ENCODE measurements around the gene NAP1L4. TPM values are rescaled to one million over a fixed set of nuclear protein-coding genes. Genes with fewer than 3 reads are reported as not detected.
A peak's percentile ranks its signal among the peaks of the same experiment; 100 is the strongest.

The NAP1L4 gene
- total and polyA plus RNA-seq, 3 experiments from 2014 or later: 163 to 280 (median 273) TPM

DNA sequence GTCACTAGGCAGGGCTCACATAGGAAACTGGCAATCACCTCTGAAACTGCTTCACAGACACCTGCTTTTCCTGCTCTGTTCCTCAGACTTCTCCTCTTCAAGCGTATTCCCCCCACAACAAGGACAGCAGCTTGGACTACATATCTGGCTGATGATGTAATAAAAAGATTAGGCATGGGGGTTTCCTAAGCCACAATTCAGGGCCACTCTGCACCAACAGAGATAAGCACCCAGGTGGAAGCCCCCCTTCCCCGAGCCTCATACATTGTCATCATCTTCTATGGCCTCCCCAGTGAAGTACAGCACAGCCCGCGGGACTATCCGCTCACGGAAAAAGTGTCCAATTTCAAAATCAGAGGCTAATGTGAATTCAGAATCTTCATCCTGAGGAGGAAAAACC is 37.9 kb downstream of the NAP1L4 start:
- H3K36me3 ChIP-seq (ENCODE audit: insufficient read depth, low read length): peaks cover 90% of the 10 kb centered on the region
- POLR2A ChIA-PET: interaction anchor here (1.4 kb wide), 1 partner anchor 8 kb away, joined by 3 read pairs; no protein-coding TSS in a partner anchor
- Mint-ChIP-seq H3K36me3 (peaks cover 7 to 97% (median 34%) of the 10 kb centered on the region in 3 donors), H3K27me3 (peaks cover 0 to 1% of the 10 kb centered on the region in 2 donors), H3K4me3 (no peak overlapping the region), H3K9me3 (no peaks in the 10 kb centered on the region), H3K4me1 (peaks cover 15 to 39% (median 19%) of the 10 kb centered on the region in 3 donors), H3K27ac (peak overlapping the region in 3 of 8 donors; percentile 6 to 43 (median 41))
- DNase-seq: no peak
- H3K27ac ChIP-seq (ENCODE audit: low read depth, low read length): no peak overlapping the region
- H3K4me3 ChIP-seq (ENCODE audit: low read length): no peak overlapping the region
- CTCF ChIA-PET: no interaction called here
- no peaks in the 10 kb centered on the region for H3K27me3 ChIP-seq (ENCODE audit: insufficient read depth, low read length, poor library complexity, severe bottlenecking)
- no peaks in the 10 kb centered on the region for H3K4me1 ChIP-seq (ENCODE audit: insufficient read depth, low read length)
- no peaks in the 10 kb centered on the region for H3K9me3 ChIP-seq (ENCODE audit: low read length)

DNA sequence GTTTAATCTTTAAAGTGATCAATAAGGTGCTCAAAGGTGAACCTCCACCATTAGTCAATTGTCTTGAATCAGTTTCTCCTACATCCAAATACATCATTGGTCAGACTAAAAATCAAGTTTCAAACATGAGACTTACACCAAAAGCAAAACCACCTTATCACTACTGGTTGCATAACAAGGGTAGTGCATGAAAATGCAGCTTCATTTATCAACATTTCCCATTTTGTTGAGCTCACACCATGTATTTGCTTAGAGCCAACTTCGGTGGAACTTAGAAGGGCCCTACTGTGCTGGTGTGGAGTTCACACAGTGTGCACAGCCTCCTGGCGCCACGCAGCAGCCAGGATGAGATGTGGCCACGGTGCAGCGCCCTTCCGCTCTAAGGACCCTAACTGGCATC is 39.8 kb downstream of the NAP1L4 start:
- Histone ChIP-seq H3K4me1 (ENCODE audit: insufficient read depth, low read length) (no peaks in the 10 kb centered on the region), H3K27ac (ENCODE audit: low read depth, low read length) (no peak overlapping the region), H3K4me3 (ENCODE audit: low read length) (no peak overlapping the region), H3K27me3 (ENCODE audit: insufficient read depth, low read length, poor library complexity, severe bottlenecking) (no peaks in the 10 kb centered on the region), H3K9me3 (ENCODE audit: low read length) (no peaks in the 10 kb centered on the region), H3K36me3 (ENCODE audit: insufficient read depth, low read length) (peaks cover 92% of the 10 kb centered on the region)
- Mint-ChIP-seq H3K9me3 (no peaks in the 10 kb centered on the region), H3K36me3 (peaks cover 3 to 98% (median 36%) of the 10 kb centered on the region in 3 donors), H3K4me3 (no peak overlapping the region), H3K27ac (peak overlapping the region in 1 of 8 donors; percentile 42), H3K27me3 (peaks cover 0 to 1% of the 10 kb centered on the region in 2 donors), H3K4me1 (peaks cover 18 to 56% (median 27%) of the 10 kb centered on the region in 3 donors)
- ChIA-PET POLR2A (no interaction called here), CTCF (interaction anchor here (1.3 kb wide), 1 partner anchor 65 kb away, joined by 3 read pairs; no protein-coding TSS in a partner anchor)
- no peak for DNase-seq

DNA sequence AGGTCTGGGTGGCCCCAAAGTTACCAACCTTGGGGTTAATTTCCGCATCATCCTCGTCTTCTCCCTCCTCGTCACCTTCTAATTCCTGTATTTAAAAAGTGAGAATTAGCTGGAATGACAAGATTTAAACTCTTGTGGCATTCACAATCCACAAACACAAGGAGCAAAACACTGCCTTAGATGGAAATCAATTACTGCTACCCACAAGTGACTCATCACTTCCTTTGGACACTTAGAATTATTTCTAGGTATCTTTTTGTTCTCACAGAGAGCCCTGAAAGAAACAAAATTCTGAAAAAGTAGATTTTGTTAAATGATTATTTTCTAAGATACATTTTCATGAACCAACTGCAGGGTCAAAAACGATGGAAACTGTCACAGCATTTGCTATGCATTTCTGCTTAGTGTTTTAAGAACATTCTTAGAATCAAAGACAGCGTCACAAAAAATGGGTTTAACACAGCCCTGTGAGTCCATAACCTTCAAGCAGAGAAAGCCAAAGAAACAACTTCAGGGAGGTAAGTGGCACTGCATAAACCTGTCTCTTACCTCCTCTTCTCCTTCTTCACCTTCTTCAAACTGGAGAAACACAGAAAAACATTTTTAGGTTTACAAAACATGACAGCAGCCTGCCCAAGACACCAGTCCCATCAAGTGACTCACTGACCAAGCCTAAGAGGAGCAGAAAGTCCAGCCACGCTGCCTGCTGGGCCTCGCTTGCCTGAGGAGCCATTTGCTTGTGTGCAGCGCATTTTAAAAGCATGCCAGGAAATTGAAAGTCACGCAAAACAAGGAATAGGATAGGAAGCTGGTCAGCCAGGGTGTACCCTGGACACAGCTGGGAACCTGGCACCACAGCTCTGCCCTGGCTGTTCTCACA is 40.7 kb downstream of the NAP1L4 start:
- Mint-ChIP-seq H3K27me3 (peaks cover 0 to 1% of the 10 kb centered on the region in 2 donors), H3K4me1 (peaks cover 22 to 64% (median 36%) of the 10 kb centered on the region in 3 donors), H3K4me3 (peak overlapping the region in 1 of 7 donors; percentile 10), H3K36me3 (peaks cover 3 to 98% (median 34%) of the 10 kb centered on the region in 3 donors), H3K9me3 (no peaks in the 10 kb centered on the region), H3K27ac (peak overlapping the region in 7 of 8 donors; percentile 41 to 86 (median 68))
- ChIA-PET POLR2A (no interaction called here), CTCF (no interaction called here)
- Histone ChIP-seq H3K36me3 (ENCODE audit: insufficient read depth, low read length) (peaks cover 86% of the 10 kb centered on the region), H3K27me3 (ENCODE audit: insufficient read depth, low read length, poor library complexity, severe bottlenecking) (no peaks in the 10 kb centered on the region), H3K4me3 (ENCODE audit: low read length) (no peak overlapping the region), H3K27ac (ENCODE audit: low read depth, low read length) (no peak overlapping the region), H3K4me1 (ENCODE audit: insufficient read depth, low read length) (peaks cover 4% of the 10 kb centered on the region), H3K9me3 (ENCODE audit: low read length) (no peaks in the 10 kb centered on the region)
- DNase-seq: no peak

DNA sequence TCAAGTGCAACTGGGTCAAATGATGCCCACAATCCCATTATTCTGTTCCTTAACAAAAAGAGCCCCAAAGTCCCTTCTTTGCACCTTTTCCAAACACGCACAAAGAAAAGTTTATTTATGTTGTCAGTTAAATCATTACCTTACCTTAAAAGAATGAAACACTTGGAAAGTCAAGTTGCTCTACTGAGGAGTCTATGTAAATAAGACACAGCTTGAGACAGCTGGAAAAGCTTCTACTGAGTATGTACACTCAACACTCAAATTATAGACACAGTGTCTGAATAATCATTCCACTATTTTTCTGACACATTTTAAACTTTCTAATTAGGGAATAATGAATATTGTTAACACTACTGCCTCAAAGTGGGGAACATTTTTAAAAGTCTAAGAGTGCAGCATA is 41.3 kb downstream of the NAP1L4 start:
- peaks cover 29 to 70% (median 42%) of the 10 kb centered on the region in 3 donors for H3K4me1 Mint-ChIP-seq
- H3K4me3 Mint-ChIP-seq: no peak overlapping the region
- H3K4me1 ChIP-seq (ENCODE audit: insufficient read depth, low read length): peaks cover 11% of the 10 kb centered on the region
- H3K9me3 Mint-ChIP-seq: no peaks in the 10 kb centered on the region
- no peak overlapping the region for H3K4me3 ChIP-seq (ENCODE audit: low read length)
- DNase-seq: no peak
- H3K36me3 Mint-ChIP-seq: peaks cover 1 to 98% (median 33%) of the 10 kb centered on the region in 3 donors
- no peaks in the 10 kb centered on the region for H3K27me3 ChIP-seq (ENCODE audit: insufficient read depth, low read length, poor library complexity, severe bottlenecking)
- peak overlapping the region in 1 of 8 donors; percentile 19 for H3K27ac Mint-ChIP-seq
- ChIA-PET CTCF (interaction anchor here (0.8 kb wide), 1 partner anchor 24 kb away, joined by 4 read pairs; no protein-coding TSS in a partner anchor), POLR2A (no interaction called here)
- no peaks in the 10 kb centered on the region for H3K9me3 ChIP-seq (ENCODE audit: low read length)
- H3K27ac ChIP-seq (ENCODE audit: low read depth, low read length): no peak overlapping the region
- H3K27me3 Mint-ChIP-seq: peaks cover 0 to 1% of the 10 kb centered on the region in 2 donors
- H3K36me3 ChIP-seq (ENCODE audit: insufficient read depth, low read length): peaks cover 80% of the 10 kb centered on the region

DNA sequence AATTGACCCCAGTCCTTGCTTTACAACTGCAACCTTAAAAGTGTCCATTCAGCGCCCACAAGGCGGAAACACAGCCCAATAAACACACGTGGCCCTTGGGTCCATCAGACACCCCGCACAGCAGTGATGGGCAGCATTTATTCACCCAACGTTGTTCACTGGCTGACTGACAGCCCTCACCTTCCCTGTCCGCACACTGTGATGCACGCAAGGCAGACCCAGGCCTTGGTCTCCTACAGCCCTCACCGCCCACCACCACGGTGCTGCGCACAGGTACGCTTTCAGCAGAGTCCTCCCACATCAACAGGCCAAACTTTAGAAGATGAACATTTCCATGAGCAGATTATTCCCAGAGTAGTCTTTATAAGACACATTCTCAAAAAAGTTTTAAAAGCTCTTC is 42.2 kb downstream of the NAP1L4 start:
- H3K27ac Mint-ChIP-seq: peak overlapping the region in 4 of 8 donors; percentile 44 to 84 (median 74)
- peaks cover 71% of the 10 kb centered on the region for H3K36me3 ChIP-seq (ENCODE audit: insufficient read depth, low read length)
- no peaks in the 10 kb centered on the region for H3K9me3 Mint-ChIP-seq
- no peak overlapping the region for H3K4me3 Mint-ChIP-seq
- no peaks in the 10 kb centered on the region for H3K9me3 ChIP-seq (ENCODE audit: low read length)
- H3K4me1 ChIP-seq (ENCODE audit: insufficient read depth, low read length): peaks cover 19% of the 10 kb centered on the region
- no peak for DNase-seq
- ChIA-PET POLR2A (no interaction called here), CTCF (no interaction called here)
- peaks cover 36 to 79% (median 51%) of the 10 kb centered on the region in 3 donors for H3K4me1 Mint-ChIP-seq
- H3K27me3 ChIP-seq (ENCODE audit: insufficient read depth, low read length, poor library complexity, severe bottlenecking): no peaks in the 10 kb centered on the region
- H3K36me3 Mint-ChIP-seq: peaks cover 0 to 99% (median 31%) of the 10 kb centered on the region in 3 donors
- H3K27ac ChIP-seq (ENCODE audit: low read depth, low read length): no peak overlapping the region
- peaks cover 0 to 1% of the 10 kb centered on the region in 2 donors for H3K27me3 Mint-ChIP-seq
- no peak overlapping the region for H3K4me3 ChIP-seq (ENCODE audit: low read length)

DNA sequence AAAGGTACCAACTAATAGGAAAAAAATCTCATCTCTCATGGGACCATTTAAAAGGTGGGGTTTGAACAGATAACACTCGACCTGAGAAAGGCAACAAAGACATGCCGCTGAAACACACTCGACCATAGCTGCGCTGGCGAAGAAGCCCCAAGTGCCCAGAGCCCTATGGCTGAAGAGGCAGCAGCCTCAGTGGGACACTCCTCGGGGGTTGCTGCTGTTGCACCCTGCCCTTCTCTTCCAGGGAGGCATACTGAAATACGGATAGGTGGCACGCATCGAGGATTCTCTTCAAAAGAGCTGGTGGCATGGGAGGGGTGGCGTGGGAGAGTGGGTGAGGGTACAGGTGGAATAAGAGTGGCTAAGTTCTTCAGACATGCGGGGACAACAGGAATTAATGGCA is 44.4 kb downstream of the NAP1L4 start:
- peak overlapping the region in 3 of 8 donors; percentile 7 to 58 (median 15) for H3K27ac Mint-ChIP-seq
- DNase-seq: no peak
- peaks cover 34 to 85% (median 49%) of the 10 kb centered on the region in 3 donors for H3K4me1 Mint-ChIP-seq
- peaks cover 0 to 1% of the 10 kb centered on the region in 2 donors for H3K27me3 Mint-ChIP-seq
- Histone ChIP-seq H3K36me3 (ENCODE audit: insufficient read depth, low read length) (peaks cover 54% of the 10 kb centered on the region), H3K27ac (ENCODE audit: low read depth, low read length) (no peak overlapping the region), H3K4me3 (ENCODE audit: low read length) (no peak overlapping the region), H3K4me1 (ENCODE audit: insufficient read depth, low read length) (peaks cover 20% of the 10 kb centered on the region), H3K27me3 (ENCODE audit: insufficient read depth, low read length, poor library complexity, severe bottlenecking) (no peaks in the 10 kb centered on the region), H3K9me3 (ENCODE audit: low read length) (no peaks in the 10 kb centered on the region)
- H3K4me3 Mint-ChIP-seq: no peak overlapping the region
- H3K9me3 Mint-ChIP-seq: no peaks in the 10 kb centered on the region
- H3K36me3 Mint-ChIP-seq: peaks cover 0 to 94% (median 25%) of the 10 kb centered on the region in 3 donors
- POLR2A ChIA-PET: no interaction called here
- CTCF ChIA-PET: interaction anchor here (0.9 to 1.5 kb wide), 2 partner anchors 18 to 65 kb away, joined by 3 read pairs; no protein-coding TSS in a partner anchor

DNA sequence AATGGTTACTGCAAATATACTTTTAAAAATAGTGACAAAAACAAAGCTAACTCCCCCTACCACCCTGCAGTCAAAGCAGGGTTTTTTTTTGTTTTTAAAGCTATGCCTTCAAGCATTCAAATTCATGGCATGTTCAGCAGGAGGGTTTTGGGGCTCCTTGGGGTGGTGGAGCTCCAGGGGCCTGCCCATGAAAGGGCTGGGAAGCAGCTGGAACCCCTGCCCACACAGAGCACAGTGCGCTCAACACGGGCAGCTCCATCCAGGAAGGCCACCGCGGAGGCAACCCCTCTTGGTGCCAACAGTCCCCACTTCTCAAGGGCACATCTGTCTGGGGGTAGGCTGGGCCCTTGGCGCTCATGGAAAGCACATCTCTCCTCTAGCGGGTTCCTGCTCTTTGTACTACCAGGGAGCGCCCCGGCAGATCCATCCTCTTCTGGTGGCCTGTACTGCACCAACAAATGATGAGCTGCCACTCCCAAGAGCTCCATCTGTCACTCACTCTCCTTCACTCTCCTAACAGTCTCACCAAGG is 46.3 kb downstream of the NAP1L4 start:
- Mint-ChIP-seq H3K36me3 (peaks cover 0 to 75% (median 14%) of the 10 kb centered on the region in 3 donors), H3K27ac (peak overlapping the region; percentile 14 to 81 (median 64)), H3K9me3 (no peaks in the 10 kb centered on the region), H3K4me3 (peak overlapping the region in 3 of 7 donors; percentile 7 to 40 (median 29)), H3K27me3 (peaks cover 0 to 1% of the 10 kb centered on the region in 2 donors), H3K4me1 (peaks cover 27 to 75% (median 32%) of the 10 kb centered on the region in 3 donors)
- no peak for DNase-seq
- Histone ChIP-seq H3K9me3 (ENCODE audit: low read length) (no peaks in the 10 kb centered on the region), H3K27ac (ENCODE audit: low read depth, low read length) (no peak overlapping the region), H3K27me3 (ENCODE audit: insufficient read depth, low read length, poor library complexity, severe bottlenecking) (no peaks in the 10 kb centered on the region), H3K4me3 (ENCODE audit: low read length) (no peak overlapping the region), H3K4me1 (ENCODE audit: insufficient read depth, low read length) (peaks cover 20% of the 10 kb centered on the region), H3K36me3 (ENCODE audit: insufficient read depth, low read length) (peaks cover 35% of the 10 kb centered on the region)
- POLR2A ChIA-PET: interaction anchor here (0.6 kb wide), 1 partner anchor 16 kb away, joined by 5 read pairs; no protein-coding TSS in a partner anchor
- CTCF ChIA-PET: interaction anchor here (1.0 to 1.5 kb wide), 3 partner anchors 16 to 414 kb away, joined by 4 read pairs; partner anchors contain the start of gene PHLDA2

All from CD8-positive, alpha-beta memory T cell (primary cell).